ENCODE results near the gene CYP27C1.
"Not testable (repeated sequence)": the region's sequence is repeated elsewhere in the genome, so short reads cannot be mapped to it uniquely, and the experiment has no call there.

Gene CYP27C1

DNA sequence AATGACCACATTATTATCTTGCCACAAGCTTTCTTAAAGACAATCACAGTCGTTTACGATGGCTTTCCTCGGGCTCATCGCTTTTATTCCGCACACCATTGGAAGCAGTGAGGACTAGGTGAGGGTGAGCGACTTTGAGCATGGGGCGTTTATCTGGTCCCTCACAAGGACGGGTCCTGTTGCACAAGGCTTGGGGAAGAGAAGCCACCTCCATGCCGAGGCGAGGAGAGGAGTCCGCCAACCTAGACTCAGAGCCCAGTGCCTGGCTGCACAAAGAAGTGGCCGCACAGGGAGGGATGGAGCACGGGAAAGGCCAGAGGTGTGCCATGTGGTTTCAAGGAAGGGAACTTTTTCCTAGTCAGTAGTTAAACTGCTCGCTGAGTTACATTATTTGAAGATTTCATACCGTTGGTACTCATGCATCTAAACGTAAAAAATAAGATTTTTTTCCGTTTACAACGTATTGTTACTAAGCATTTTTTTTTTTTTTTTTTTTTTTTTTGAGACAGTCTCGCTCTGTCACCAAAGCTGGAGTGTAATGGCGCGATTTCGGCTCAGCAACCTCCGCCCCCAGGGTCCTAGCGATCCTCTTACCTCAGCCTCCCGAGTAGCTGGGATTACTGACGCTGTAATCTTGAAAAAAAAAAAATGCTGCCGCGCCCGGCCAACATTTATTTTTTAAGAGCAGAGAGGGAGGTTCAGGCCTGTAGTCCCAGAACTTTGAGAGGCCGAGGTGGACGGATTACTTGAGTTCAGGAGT is 849 bp upstream of the CYP27C1 start:
- no peak for DNase-seq

DNA sequence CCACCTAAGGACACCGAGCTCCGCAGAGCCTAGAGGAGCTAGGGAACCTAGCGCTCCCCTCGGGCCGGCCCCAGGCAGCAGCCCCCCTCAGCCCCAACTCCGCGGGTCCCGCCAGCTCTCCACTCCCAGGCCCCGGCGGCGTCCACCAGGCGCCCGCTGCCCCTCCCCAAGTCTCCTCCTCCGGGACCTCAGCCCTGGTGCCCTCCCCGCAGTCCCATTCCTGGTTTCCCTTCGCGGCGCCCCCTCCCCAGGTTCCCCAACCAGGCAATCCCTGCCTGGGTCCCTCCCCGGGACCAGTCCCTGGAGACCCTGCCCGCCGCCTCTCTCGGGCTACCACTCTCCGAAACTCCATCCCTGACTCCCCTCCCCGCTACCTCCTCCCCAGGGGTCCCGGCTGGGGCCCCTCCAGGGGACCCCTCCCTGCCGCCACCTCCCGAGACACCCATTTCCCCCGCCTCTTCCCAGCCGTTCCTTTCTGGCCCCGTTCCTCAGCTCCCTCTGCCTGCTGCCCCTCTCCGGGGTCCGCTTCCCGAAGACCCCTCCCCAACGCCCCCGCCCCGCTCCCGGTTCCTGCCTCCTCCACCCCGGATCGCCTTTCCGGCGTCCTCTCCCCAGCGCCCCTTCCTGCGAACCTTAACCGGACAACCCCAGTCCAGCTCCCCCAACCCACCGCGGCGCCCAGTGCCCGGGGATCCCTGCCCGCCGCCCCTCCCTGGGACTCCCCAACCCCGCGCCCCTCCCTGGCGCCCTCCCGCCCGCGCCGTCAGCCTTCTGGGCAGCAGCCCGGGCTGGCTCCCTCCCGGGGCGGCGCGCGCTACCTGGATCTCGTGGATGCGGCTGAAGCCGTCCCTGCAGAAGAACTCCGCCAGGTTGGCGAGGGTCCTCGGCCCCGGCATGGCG is 678 bp downstream of the CYP27C1 start:
- DNase-seq = no peak

DNA sequence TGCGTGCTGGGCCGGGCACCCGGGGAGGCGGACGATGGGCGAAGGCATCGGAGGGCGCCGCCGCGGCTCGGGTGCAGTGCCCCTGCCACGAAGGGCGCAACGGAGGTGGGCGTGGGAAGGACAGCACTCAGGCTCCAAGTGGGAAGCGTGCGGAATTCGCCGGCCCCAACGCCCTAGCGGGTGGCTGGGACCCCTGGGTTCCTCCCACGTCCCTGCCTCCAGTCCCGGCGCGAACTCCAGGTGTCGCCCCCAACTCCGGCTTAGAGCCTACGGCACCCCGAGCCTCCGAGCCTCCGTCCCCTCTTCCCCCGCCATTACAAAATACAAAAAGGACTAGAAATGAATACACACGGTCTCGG is 1.3 kb downstream of the CYP27C1 start:
- no peak for DNase-seq

DNA sequence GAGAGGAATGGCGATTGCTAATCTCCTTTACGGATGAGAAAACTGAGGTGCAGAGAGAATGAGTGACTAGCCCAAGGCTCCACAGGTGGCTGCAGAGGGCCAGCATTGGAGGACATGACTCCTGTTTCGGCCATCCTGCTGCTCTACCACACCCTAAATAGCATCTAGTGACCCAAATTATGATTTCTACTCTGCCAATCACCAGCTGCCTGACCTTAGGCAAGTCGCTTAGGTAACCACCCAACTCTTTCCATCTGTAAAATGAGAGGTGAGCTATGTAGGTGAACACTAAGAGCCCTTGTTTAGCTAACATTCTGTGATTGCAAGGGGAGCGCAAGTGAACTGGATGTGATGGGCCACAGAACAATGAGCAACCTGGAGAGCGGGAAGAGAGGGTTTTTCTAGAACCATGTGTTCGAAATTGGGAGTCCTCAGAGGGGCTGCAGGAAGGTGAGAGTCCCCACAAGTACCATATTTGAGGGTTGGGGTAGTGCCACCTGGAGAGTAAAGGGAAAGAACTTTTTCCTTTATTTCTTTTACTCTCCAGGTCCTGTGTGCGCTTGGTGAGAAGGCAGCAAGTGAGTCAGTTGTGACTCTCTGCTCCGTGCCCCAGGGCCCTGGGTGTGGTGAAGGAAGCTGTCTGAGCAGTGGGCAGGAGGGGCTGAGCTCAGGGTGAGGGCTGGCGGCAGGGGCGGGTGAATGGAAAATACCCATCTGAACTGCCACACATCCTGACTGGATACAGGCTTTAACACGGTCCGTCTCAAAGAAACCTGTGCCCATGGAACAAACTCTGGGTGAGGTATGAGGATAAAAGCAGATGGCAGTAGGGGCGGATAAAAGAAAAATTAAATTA is 2.4 kb downstream of the CYP27C1 start:
- DNase-seq = no peak

DNA sequence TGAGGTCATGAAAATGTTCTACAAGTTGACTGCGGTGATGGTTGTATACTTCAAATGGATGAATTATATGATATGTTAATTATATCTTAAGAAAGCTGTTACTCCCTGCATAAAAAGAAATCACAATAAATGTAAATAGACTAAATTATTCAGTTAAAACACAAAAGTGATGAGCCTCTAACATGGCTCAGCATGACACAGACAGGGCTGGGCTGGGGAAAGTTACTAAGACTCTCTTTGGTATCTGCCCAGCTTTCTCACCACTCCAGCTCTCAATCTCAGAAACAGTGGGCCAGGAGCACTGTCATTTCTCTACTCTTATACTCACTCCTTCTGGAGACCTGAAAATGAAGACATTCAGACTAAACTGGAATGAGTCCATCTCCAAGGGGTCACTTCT is 3.5 kb downstream of the CYP27C1 start:
- DNase-seq = no peak

DNA sequence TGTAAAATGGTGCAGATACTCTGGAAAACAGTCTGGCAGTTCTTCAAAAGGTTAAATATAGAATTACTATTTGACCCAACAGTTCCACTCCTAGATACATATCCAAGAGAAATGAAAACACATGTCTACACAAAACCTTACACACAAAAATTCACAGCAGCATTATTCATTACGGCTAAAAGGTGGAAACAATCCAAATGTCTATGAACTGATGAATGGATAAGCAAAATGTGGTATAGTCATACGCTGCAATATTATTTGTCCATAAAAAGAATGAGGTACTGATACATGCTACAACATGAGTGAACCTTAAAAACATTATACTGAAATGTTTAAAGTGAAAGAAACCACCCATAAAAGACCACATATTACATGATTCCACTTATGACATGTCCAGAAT is 4.0 kb downstream of the CYP27C1 start:
- no peak for DNase-seq

DNA sequence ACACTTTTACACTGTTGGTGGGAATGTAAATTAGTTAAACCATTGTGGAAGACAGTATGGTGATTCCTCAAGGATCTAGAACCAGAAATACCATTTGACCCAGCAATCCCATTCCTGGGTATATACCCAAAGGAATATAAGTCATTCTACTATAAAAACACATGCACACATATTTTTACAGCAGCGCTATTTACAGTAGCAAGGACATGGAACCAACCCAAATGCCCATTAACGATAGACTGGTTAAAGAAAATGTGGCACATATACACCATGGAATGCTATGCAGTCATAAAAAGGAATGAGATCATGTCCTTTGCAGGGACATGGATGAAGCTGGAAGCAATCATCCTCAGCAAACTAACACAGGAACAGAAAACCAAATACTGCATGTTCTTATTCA is 5.9 kb downstream of the CYP27C1 start:
- DNase-seq = not testable (repeated sequence)

DNA sequence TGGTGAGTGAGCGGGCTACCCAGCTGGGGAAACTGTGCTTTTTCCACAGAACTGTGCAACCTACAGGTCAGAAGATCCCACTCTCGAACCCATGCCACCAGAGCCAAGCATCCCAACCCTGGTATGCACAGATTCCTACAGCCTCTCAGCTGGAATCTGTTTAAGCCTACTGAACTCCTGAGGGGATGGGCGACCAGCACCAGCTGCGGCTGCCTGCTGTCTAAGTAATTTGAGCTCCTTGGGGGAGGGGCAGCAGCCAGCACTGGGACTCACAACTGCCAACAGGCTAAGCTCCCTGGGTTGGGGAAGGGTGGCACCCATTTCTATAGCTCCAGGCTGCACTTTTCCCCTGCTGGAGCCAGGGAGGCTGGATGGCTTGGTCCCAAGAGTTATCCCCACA is 11.8 kb downstream of the CYP27C1 start:
- no peak for DNase-seq

DNA sequence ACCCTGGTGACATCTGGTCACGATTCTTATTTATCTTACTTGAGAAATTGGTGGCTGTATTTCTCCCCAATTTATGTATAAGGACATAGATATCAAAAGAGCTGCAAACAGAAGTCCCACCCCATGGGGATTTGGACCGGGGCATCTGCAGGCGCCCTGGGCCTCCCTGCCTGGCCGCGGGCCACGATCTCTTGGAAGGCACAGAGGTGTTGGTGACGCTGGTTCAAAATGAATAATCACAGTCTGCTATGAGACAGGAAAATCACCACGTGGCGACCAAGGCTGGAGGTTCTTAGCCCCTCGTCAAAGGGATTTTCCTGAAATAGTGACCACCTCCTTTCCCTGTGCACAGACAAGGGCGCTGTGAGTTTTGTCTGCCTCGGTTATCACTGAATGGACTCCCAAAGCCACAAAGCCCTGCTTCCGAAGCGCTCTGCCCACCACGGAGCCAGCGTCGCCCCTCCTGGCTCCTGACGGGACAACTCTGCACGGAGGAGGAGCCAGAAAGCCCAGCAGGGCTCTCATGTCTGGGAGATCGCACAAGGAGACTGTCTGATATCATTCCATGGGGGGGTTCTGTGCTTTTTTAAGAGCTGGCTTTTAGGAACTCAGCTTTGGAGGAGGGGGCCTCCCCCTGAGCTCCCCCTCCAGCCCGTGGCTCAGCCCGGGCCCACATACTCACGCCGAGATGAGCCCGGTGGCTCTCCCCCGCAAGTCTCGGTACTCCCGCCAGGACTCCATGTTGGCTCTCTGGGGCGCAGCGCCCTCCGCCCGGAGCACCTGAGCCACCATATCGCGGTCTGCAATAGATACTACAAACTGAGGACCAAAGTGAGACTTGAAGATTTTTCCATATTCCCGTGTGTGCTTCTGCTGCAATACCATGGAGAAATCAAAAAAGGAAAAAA is 14.6 kb downstream of the CYP27C1 start:
- DNase-seq = no peak

DNA sequence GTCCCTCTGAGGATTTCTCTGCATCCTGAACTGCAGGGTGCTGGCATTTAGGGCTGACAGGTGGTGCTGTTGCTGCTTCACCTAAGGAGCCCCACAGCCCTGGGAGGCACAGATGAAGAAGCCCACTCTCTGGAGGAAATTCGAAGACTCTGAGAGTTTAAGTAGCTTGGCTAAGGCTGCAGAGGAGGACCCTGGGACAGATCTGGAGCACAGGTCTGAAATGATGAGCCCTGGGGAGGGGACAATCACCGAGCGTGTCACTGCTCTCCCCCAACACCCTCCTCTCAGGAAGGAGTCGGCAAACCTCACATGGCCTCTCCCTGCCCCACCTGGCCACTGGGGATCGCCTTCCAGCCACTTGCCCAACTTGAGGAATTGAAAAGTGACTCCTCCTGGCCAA is 18.6 kb downstream of the CYP27C1 start:
- DNase-seq = no peak

DNA sequence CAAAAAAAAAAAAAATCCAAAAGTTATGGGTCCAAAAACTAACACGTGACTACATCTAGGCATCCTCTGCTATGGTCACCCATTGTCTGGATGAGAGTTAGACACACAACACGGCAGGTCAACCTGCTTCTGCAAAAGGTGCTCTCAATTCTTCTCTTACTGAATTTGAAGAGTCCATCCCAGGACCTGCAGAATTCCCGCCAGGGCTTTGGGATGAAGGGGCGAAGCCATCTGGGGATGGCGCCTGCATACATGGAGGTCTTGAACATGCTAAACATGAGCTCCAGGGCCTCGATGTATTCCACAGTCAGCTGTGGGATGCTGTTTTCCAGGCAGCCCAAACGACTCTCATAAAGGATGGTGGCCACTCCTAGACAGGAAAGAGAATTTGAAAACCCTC is 19.1 kb downstream of the CYP27C1 start:
- no peak for DNase-seq

DNA sequence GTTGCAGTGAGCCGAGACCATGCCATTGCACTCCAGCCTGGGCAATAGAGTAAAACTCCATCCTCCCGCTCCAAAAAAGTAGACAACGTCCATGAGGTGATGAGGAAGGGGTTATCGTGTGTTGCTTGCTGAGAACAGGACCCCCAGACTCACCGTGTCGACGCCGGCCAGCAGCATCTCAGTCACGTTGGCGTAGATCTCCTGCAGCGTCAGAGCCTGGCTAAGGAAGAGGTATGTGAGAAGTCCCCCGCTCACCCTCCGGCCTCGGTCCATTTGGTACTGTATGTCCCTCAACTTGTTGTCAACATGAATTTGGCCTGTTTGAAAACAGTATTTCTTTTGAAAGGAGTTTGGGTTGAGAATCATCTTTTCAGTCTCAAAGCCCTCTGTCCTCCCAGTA is 20.9 kb downstream of the CYP27C1 start:
- no peak for DNase-seq

DNA sequence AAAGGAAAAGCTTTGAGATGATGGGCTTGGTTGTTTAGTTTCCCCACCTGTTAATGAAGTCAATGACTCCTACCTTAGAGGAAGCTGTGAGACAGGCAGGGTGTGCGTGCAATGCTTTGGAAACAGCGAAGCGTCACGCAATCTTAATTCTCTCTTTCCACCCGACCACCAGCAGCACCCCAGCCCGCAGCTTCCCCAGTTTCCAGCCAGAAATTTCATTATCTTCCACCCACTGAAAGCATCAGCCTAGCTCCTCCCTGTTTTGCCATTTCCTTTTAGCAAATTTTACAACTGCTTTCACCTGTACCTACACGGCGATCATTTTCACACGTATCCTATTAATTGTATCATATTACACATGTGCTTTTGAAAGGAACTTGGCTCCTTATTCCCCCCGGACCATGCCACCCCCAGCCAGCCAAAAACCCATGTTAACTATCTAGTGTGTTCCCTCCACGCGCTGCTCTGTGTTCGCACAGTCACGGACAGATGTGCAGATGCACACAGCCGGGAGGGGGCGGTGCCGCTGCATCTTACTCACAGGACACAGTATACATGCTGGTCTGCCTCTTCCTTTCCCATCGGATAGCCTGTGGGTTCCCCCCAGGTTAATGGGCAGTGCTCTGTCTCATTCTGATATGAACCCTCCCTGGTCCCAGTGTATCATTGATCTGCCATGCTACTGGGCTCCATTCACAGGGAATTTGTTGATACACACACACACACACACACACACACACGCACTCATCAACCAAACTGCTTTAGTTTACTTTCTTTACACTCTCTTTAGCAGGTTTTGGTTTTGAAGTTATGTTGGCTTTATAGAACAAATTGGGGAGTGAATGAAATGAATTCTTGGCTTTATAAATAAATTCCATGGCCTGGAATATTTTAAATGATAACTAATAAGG is 22.4 kb downstream of the CYP27C1 start:
- DNase-seq = no peak

DNA sequence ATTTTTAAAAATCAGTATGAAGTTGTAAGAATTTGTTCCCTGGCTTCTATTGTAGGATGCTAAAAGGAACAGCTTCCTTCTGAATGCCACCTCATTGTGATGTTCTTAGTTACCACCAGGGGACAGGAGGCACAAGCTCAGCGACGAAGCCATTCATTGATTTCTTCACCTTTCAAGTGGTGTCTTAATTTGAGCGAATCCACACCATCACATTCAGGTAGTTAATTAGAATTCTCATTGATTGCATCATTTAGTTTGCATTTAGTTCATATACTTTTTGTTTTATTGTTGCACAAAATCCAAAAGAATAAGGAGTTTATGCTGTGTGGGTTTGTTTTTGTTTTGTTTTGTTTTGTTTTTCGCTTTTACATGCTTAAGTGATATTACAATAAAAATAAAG is 23.1 kb downstream of the CYP27C1 start:
- DNase-seq = no peak

DNA sequence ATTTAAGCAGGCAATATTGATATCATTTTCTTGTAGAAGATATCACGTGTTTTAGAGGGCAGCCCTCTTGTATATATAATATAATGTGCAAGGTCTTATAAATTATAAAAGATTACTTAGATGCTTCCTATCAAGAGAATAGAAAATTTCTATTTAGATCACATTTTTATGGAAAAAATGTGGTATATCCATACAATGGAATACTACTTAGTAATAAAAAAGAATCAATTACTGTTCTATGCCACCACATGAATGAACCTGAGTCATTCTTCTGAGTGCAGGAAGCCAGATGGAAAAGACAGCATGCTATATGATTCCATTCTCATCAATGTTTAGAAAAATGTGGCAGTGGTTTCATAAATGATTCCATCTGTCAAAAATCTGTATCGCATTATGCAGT is 23.6 kb downstream of the CYP27C1 start:
- DNase-seq = no peak

DNA sequence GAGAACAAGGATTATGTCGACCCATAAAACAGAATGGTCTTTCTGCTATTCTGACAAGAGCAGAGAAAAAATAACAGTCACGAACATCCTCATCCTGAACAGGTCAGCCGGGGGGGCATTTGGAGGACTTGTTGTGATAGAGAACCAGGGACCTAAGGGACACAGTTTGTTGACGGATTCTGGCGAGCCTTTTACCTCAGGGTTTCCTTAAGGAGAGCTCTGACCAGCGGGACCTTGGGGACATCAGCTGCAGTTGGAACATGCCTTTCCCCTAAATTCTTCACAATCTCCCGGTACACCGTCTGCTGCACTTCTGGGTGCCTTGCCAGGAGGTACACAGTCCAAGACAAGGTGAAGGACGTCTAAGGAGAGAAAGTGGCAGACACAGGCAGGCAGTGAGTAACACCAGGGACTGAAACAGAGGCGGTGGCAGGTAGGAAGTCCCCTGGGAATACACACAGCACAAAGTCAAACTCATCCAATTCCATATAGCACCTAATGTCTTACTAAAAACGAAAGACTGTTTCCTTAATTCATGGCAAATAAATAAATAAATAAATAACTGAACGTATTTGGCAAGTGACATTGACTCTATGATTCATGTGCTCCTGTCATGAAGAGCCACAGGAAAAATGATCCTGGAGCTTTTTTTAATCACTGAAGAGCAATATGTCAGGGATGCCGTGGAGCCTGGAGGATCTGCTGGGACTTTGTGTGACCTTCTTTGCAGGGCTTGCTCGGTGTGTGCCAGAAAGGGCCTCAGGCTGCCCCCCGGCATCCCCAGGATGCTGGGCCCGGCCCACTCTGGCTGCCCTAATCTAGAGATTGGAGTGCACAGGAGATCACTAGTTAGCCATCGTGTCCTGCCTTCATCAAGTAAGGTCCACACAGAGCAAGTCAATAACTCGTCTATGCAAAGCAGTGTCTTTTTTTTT is 24.7 kb downstream of the CYP27C1 start:
- no peak for DNase-seq

DNA sequence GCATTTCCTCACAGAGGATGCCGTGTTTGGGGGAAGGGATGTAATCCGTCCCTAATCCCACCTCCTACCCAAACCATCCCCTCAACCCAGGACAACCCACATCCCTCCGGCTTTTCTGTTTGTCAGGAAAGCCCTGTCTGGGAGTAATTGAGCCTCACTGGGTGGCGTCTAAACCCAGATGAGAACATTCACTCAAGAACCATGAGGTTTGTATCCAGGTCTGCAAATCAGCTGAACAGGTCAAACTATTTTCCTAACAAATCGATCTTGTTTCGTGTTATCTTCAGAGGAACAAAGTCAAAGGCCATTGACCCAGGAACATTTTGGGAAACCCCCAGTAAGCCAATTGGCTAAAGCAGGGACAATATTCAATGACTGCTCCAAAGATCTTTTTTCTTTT is 25.7 kb downstream of the CYP27C1 start:
- DNase-seq = no peak

DNA sequence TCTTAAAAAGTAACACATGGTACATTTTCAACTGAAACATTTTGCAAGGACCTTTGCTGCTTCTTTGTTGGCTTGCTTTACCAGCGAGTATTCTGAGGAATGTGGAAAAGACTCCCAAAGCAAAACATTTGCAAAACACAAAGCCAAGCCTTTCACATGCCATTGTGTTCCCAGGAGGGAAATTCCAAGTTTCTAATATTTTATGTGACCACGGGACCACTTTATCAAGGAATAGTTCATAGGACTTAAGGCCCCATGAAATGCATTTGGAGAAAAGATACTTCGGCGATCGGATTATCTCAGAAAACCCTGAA is 26.2 kb downstream of the CYP27C1 start:
- DNase-seq = no peak

DNA sequence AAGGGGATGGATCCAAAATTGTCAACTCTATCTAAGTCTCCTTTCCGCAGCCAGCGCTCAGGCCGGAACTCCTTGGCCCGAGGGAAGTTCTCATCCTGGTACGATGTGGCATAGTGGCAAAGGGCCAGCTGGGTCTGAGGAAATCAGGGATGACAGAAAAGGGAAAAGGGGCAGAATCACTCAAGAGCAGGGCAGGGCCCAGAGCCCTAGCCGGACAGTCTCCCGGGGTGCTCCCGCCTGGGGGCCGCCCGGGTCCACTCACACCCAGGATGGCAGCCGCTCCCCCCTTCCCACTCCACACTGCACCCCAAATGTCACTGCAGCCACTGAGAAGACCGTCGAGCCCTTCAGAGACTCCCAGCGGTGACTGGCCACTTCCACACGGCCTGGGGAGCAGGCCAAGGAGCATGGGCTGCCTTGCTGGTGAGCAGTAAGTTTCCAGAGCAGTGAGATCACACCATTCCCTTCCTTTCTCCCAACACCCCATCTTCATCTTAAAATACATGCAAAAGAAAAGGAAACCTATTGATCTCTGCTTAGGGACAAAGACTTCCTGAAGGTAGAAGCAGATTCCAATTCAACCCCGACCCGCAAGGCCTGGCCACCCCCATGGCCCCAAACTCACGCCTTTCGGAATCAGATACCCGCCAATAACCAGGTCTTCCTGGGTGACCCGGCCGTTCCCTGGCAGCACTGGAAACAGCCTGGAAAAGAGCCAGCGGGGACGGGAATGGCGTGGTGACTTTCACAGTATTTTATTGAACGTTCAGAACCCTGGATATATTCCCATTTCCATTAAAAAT is 26.7 kb downstream of the CYP27C1 start:
- DNase-seq = no peak

Measured in activated CD4-positive, alpha-beta T cell treated with anti-CD3 and anti-CD28 coated beads for 1 hour (primary cell).